GM23338 (cell line): Measurements from ENCODE around the gene LARGE1. TPM values are rescaled to one million over a fixed set of nuclear protein-coding genes. Genes with fewer than 3 reads are reported as not detected.

Source experiments
- ATAC-seq: fragments of 200-7000 bp; cut with Tn5 transposase; 3 replicates; pipeline ENCODE4 v1.9.1; 2020
- DNase-seq: peaks from one replicate; pipeline ENCODE4 v3.0.0-alpha.2; 2015; ENCODE audit warnings: low spot score
- H2AFZ ChIP-seq: fragments of 200-600 bp; sonication (generic); 2 replicates; pipeline ENCODE4 v1.8.0; 2016; ENCODE audit warnings: antibody characterized with exemption, mild to moderate bottlenecking, moderate library complexity
- H3F3A ChIP-seq: fragments of 200-600 bp; sonication (generic); replicated peaks from 2 replicates; pipeline ENCODE4 v1.8.0; 2017; ENCODE audit warnings: antibody characterized with exemption, mixed run types, low read depth
- H3K27ac ChIP-seq: fragments of 200-600 bp; sonication (generic); 2 replicates; pipeline ENCODE4 v1.6.1; 2016; ENCODE audit warnings: low read depth
- H3K27me3 ChIP-seq: fragments of 200-600 bp; sonication (generic); 2 replicates; pipeline ENCODE4 v1.8.0; 2016; ENCODE audit warnings: mild to moderate bottlenecking, mixed run types, moderate library complexity; ENCODE audit not compliant: insufficient read depth
- H3K36me3 ChIP-seq: fragments of 200-600 bp; sonication (generic); 2 replicates; pipeline ENCODE4 v1.8.0; 2016; ENCODE audit warnings: mild to moderate bottlenecking; ENCODE audit not compliant: insufficient read depth
- H3K4me1 ChIP-seq: fragments of 200-600 bp; sonication (generic); 2 replicates; pipeline ENCODE4 v1.8.0; 2016; ENCODE audit warnings: mild to moderate bottlenecking, moderate library complexity; ENCODE audit not compliant: insufficient read depth
- H3K4me2 ChIP-seq: fragments of 200-600 bp; sonication (generic); 2 replicates; pipeline ENCODE4 v1.7.1; 2017; ENCODE audit warnings: mixed run types
- H3K4me3 ChIP-seq: fragments of 200-600 bp; sonication (generic); 2 replicates; pipeline ENCODE4 v1.6.1; 2016; ENCODE audit warnings: mixed run types
- H3K79me2 ChIP-seq: fragments of 200-600 bp; sonication (generic); replicated peaks from 2 replicates; pipeline ENCODE4 v1.8.0; 2017; ENCODE audit warnings: mild to moderate bottlenecking; ENCODE audit not compliant: insufficient read depth
- H3K9me2 ChIP-seq: fragments of 200-600 bp; sonication (generic); 2 replicates; pipeline ENCODE4 v1.8.0; 2017; ENCODE audit not compliant: insufficient read depth
- H4K20me1 ChIP-seq: fragments of 200-600 bp; sonication (generic); replicated peaks from 2 replicates; pipeline ENCODE4 v1.8.0; 2017; ENCODE audit warnings: mild to moderate bottlenecking; ENCODE audit not compliant: insufficient read depth
- H3K27ac Mint-ChIP-seq: 2 replicates; pipeline ENCODE4 v1.8.0; 2020; ENCODE audit warnings: inconsistent platforms, mild to moderate bottlenecking, moderate library complexity, mixed read lengths
- H3K27me3 Mint-ChIP-seq: 3 replicates; pipeline ENCODE4 v1.8.0; 2022; ENCODE audit warnings: low read depth, mild to moderate bottlenecking, moderate library complexity, mixed read lengths, inconsistent platforms; ENCODE audit not compliant: insufficient read depth, poor library complexity
- H3K36me3 Mint-ChIP-seq: 3 replicates; pipeline ENCODE4 v1.8.0; 2021; ENCODE audit warnings: low read depth, mild to moderate bottlenecking, inconsistent platforms, moderate library complexity, mixed read lengths
- H3K4me1 Mint-ChIP-seq: 3 replicates; pipeline ENCODE4 v1.8.0; 2020; ENCODE audit warnings: mild to moderate bottlenecking, inconsistent platforms, mixed read lengths
- H3K4me3 Mint-ChIP-seq: 3 replicates; pipeline ENCODE4 v1.8.0; 2021; ENCODE audit warnings: moderate library complexity, mild to moderate bottlenecking, inconsistent platforms, mixed read lengths
- H3K9me3 Mint-ChIP-seq: 3 replicates; pipeline ENCODE4 v1.8.0; 2020; ENCODE audit warnings: moderate library complexity, mild to moderate bottlenecking, inconsistent platforms, mixed read lengths
- CREB1 ChIP-seq: fragments of 250-450 bp; sonication (Bioruptor Pico); IDR thresholded peaks from 2 replicates; pipeline ENCODE4 v1.5.0; 2020; ENCODE audit warnings: low read depth, mild to moderate bottlenecking, moderate library complexity
- EZH2 ChIP-seq: fragments of 200-600 bp; sonication (generic); IDR thresholded peaks from one replicate; pipeline ENCODE4 v1.8.0; 2017; ENCODE audit warnings: antibody characterized with exemption, mild to moderate bottlenecking, low read depth; ENCODE audit not compliant: unreplicated experiment
- EZH2phosphoT487 ChIP-seq: fragments of 200-600 bp; sonication (generic); IDR thresholded peaks from one replicate; pipeline ENCODE4 v1.8.1; 2018; ENCODE audit warnings: antibody characterized with exemption; ENCODE audit not compliant: unreplicated experiment
- POLR2AphosphoS5 ChIP-seq: IDR thresholded peaks from 2 replicates; pipeline ENCODE4 v1.6.1; 2016; ENCODE audit warnings: antibody characterized with exemption, low read depth
- STAT1 ChIP-seq: IDR thresholded peaks from one replicate; pipeline ENCODE4 v1.6.1; 2016; ENCODE audit warnings: antibody characterized with exemption; ENCODE audit not compliant: unreplicated experiment
- ZNF114 ChIP-seq: fragments of 250-450 bp; sonication (Bioruptor Pico); IDR thresholded peaks from 2 replicates; pipeline ENCODE4 v1.5.0; 2020; ENCODE audit warnings: mild to moderate bottlenecking, moderate library complexity
- ZNF331 ChIP-seq: fragments of 250-450 bp; sonication (Bioruptor Pico); IDR thresholded peaks from 2 replicates; pipeline ENCODE4 v1.5.0; 2020; ENCODE audit warnings: low read depth, mild to moderate bottlenecking, moderate library complexity
- polyA plus RNA-seq: library from polyadenylated mRNA; unstranded; fragments of >200 nt; fragmentation: Nextera tagmentation; extraction: Ambion mirVana; gene quantifications from 2 replicates; pipeline ENCODE4 v1.2.1, GENCODE V29; 2016
- total RNA-seq: library from RNA; depleted of rRNA; stranded (reverse); fragments of >200 nt; shearing (Covaris generic); gene quantifications from 2 replicates; pipeline ENCODE4 v1.2.3, GENCODE V29; 2014
- TF ChIP-seq, protein P1 (sequence below): fragments of 250-450 bp; sonication (Bioruptor Pico); IDR thresholded peaks from 2 replicates; pipeline ENCODE4 v1.5.0; 2020; ENCODE audit warnings: mild to moderate bottlenecking, moderate library complexity
- TF ChIP-seq, protein P2 (sequence below): IDR thresholded peaks from 2 replicates; pipeline ENCODE4 v1.6.1; 2016; ENCODE audit warnings: antibody characterized with exemption
- TF ChIP-seq, protein P3 (sequence below), 2 experiments: fragments of 200-600 bp in 1 of 2; sonication (generic) in 1 of 2; conservative IDR thresholded peaks; 2 replicates each; pipeline versions ENCODE4 v1.5.1 to v1.6.1; 2016 to 2017; ENCODE audit warnings: antibody characterized with exemption in 2 of 2, low read depth in 2 of 2, mild to moderate bottlenecking in 2 of 2, moderate library complexity in 1 of 2

LARGE1 gene
- total and polyA plus RNA-seq, 2 experiments from 2014 or later = 12.8 to 75.6 TPM

DNA sequence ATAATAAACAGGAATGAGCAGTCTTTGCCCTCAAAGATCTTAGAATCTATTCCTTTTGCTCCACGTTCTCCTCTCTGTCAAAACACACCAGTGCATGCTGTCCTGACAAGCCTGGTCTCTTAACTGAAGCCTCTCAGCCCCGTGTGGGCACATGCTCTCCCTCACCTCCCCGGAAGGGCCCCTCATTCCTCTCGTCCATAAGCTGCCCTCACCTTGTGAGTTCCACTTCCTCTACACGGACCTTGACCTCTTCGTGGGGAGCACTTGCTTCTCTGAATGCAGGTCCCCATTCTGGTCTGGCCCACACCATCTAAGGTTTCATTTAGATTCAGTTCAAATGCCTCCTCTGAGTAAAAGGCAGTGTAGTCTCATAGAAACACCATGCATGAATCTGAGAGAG, 449.8 kb downstream of the LARGE1 start:
- Histone ChIP-seq H3K36me3 (no peaks in the 10 kb centered on the region), H3K4me2 (no peak overlapping the region), H3K79me2 (peaks cover 11% of the 10 kb centered on the region; the same call in 1 of the 2 replicates), H4K20me1 (peaks cover 18% of the 10 kb centered on the region; the same call in 1 of the 2 replicates), H3K4me1 (0 out of 2 replicates have a peak, but pooled peaks cover 4% of the 10 kb centered on the region), H2AFZ (no peak overlapping the region), H3K27me3 (no peaks in the 10 kb centered on the region), H3K4me3 (no peak overlapping the region), H3K27ac (no peak overlapping the region), H3F3A (no peaks in the 10 kb centered on the region), H3K9me2 (no peaks in the 10 kb centered on the region)
- TF ChIP-seq EZH2 = no peak
- TF ChIP-seq, protein P1, sequence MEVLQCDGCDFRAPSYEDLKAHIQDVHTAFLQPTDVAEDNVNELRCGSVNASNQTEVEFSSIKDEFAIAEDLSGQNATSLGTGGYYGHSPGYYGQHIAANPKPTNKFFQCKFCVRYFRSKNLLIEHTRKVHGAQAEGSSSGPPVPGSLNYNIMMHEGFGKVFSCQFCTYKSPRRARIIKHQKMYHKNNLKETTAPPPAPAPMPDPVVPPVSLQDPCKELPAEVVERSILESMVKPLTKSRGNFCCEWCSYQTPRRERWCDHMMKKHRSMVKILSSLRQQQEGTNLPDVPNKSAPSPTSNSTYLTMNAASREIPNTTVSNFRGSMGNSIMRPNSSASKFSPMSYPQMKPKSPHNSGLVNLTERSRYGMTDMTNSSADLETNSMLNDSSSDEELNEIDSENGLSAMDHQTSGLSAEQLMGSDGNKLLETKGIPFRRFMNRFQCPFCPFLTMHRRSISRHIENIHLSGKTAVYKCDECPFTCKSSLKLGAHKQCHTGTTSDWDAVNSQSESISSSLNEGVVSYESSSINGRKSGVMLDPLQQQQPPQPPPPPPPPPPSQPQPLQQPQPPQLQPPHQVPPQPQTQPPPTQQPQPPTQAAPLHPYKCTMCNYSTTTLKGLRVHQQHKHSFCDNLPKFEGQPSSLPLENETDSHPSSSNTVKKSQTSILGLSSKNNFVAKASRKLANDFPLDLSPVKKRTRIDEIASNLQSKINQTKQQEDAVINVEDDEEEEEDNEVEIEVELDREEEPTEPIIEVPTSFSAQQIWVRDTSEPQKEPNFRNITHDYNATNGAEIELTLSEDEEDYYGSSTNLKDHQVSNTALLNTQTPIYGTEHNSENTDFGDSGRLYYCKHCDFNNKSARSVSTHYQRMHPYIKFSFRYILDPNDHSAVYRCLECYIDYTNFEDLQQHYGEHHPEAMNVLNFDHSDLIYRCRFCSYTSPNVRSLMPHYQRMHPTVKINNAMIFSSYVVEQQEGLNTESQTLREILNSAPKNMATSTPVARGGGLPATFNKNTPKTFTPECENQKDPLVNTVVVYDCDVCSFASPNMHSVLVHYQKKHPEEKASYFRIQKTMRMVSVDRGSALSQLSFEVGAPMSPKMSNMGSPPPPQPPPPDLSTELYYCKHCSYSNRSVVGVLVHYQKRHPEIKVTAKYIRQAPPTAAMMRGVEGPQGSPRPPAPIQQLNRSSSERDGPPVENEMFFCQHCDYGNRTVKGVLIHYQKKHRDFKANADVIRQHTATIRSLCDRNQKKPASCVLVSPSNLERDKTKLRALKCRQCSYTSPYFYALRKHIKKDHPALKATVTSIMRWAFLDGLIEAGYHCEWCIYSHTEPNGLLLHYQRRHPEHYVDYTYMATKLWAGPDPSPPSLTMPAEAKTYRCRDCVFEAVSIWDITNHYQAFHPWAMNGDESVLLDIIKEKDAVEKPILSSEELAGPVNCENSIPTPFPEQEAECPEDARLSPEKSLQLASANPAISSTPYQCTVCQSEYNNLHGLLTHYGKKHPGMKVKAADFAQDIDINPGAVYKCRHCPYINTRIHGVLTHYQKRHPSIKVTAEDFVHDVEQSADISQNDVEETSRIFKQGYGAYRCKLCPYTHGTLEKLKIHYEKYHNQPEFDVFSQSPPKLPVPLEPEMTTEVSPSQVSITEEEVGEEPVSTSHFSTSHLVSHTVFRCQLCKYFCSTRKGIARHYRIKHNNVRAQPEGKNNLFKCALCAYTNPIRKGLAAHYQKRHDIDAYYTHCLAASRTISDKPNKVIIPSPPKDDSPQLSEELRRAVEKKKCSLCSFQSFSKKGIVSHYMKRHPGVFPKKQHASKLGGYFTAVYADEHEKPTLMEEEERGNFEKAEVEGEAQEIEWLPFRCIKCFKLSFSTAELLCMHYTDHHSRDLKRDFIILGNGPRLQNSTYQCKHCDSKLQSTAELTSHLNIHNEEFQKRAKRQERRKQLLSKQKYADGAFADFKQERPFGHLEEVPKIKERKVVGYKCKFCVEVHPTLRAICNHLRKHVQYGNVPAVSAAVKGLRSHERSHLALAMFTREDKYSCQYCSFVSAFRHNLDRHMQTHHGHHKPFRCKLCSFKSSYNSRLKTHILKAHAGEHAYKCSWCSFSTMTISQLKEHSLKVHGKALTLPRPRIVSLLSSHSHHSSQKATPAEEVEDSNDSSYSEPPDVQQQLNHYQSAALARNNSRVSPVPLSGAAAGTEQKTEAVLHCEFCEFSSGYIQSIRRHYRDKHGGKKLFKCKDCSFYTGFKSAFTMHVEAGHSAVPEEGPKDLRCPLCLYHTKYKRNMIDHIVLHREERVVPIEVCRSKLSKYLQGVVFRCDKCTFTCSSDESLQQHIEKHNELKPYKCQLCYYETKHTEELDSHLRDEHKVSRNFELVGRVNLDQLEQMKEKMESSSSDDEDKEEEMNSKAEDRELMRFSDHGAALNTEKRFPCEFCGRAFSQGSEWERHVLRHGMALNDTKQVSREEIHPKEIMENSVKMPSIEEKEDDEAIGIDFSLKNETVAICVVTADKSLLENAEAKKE (CRISPR knock-in tag) = no peak
- TF ChIP-seq, protein P2, sequence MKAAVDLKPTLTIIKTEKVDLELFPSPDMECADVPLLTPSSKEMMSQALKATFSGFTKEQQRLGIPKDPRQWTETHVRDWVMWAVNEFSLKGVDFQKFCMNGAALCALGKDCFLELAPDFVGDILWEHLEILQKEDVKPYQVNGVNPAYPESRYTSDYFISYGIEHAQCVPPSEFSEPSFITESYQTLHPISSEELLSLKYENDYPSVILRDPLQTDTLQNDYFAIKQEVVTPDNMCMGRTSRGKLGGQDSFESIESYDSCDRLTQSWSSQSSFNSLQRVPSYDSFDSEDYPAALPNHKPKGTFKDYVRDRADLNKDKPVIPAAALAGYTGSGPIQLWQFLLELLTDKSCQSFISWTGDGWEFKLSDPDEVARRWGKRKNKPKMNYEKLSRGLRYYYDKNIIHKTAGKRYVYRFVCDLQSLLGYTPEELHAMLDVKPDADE = no peak
- TF ChIP-seq CREB1 (CRISPR knock-in tag) = no peak
- TF ChIP-seq STAT1 = no peak
- no peak for TF ChIP-seq EZH2phosphoT487
- no peak for TF ChIP-seq ZNF114
- TF ChIP-seq POLR2AphosphoS5 = no peak
- no peak for TF ChIP-seq ZNF331 (CRISPR knock-in tag)
- TF ChIP-seq, protein P3, sequence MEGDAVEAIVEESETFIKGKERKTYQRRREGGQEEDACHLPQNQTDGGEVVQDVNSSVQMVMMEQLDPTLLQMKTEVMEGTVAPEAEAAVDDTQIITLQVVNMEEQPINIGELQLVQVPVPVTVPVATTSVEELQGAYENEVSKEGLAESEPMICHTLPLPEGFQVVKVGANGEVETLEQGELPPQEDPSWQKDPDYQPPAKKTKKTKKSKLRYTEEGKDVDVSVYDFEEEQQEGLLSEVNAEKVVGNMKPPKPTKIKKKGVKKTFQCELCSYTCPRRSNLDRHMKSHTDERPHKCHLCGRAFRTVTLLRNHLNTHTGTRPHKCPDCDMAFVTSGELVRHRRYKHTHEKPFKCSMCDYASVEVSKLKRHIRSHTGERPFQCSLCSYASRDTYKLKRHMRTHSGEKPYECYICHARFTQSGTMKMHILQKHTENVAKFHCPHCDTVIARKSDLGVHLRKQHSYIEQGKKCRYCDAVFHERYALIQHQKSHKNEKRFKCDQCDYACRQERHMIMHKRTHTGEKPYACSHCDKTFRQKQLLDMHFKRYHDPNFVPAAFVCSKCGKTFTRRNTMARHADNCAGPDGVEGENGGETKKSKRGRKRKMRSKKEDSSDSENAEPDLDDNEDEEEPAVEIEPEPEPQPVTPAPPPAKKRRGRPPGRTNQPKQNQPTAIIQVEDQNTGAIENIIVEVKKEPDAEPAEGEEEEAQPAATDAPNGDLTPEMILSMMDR (conservative IDR thresholded peaks at IDR 0.05; ENCODE audit: low read depth in 2 of 2) = no peak
- Mint-ChIP-seq H3K9me3 (no peaks in the 10 kb centered on the region), H3K27ac (peak overlapping the region; percentile 33; the same call in 1 of the 2 replicates), H3K4me1 (peaks cover 11% of the 10 kb centered on the region; the same call in 2 of the 3 replicates), H3K4me3 (no peak overlapping the region), H3K27me3 (peaks cover 4% of the 10 kb centered on the region), H3K36me3 (no peaks in the 10 kb centered on the region)
- DNase-seq (no peak), ATAC-seq (no peak)
